ENCODE data around the gene SYNDIG1. TPM values are rescaled to one million over a fixed set of nuclear protein-coding genes. Genes with fewer than 3 reads are reported as not detected.

The SYNDIG1 gene
- polyA plus RNA-seq, 1 of the 3 experiments (the other 2 are of a cell fraction) = not detected

DNA sequence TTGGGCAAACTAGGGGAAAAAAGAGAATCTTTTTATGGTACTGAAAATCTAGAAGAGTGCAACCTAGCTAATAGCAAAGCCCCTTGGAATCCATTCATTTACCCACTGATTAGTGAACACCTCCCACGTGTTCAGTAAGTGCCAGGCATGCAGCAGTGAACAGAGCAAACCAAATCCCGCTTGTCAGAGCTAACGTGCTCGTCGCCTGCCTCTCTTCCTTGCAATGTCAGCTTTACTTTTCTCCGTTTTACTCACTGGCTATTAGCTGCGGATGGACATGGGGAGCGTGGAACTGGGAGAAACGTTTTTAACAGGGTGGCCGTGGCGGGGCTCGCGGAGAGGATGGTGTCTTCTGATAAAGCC, 120.4 kb downstream of the SYNDIG1 start (continued):
- TF ChIP-seq SMC3 (IDR thresholded peaks at IDR 0.05; ENCODE audit: low read depth, low read length) (no peak), CHD2 (IDR thresholded peaks at IDR 0.05; ENCODE audit: low read length, partially characterized antibody) (no peak), FOXJ3 (CRISPR knock-in tag; IDR thresholded peaks at IDR 0.05) (no peak)
- TF ChIP-seq, protein P1, sequence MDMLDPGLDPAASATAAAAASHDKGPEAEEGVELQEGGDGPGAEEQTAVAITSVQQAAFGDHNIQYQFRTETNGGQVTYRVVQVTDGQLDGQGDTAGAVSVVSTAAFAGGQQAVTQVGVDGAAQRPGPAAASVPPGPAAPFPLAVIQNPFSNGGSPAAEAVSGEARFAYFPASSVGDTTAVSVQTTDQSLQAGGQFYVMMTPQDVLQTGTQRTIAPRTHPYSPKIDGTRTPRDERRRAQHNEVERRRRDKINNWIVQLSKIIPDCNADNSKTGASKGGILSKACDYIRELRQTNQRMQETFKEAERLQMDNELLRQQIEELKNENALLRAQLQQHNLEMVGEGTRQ (IDR thresholded peaks at IDR 0.05; ENCODE audit: borderline replicate concordance, low read depth, low read length) = no peak

DNA sequence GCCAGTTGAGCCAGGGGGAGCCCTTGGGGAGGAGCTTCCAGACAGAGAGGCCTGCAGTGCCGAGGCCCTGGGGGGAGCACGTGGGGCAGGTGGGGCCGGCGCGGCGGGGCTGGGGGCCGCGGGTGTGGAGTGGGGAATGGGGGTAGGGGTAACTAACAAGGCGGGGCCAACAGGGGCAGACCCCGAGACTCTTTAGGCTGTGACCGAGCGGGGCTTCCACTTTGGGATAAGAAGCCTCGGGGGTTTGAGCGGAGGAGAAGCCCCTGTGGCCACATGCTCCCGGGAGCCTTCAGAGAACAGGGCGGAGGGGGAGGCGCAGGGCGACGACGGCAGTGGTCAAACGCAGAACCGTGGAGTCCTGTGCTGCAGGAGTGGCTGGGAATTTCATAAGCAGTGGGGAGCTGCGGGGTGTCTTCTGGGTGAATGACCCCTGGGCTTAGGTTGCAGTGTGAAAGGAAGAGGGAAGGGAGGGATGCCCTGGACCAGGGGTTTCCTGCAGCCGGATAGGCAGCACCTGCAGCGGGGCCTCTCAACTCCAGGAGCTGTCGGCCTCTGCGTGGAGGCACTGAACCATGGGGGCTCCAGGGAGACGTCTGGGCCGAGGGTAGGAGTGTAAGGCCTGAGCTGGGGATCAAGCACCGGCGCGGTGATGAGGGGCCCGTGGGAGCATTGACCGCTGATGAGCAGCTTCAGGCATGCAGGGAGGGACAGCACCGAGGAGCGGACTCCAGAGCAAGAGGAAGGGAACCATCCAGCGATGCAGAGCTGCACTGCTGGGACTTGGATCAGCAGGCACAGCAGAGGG, 121.0 kb downstream of the SYNDIG1 start:
- no peaks in the 10 kb centered on the region for H3K36me3 ChIP-seq (replicated peaks in 1 of 2; ENCODE audit: control insufficient read depth in 1 of 2, insufficient read depth in 2 of 2, low read length in 1 of 2)
- POLR2A ChIA-PET = no interaction called here

More for the DNA sequence above, 121.0 kb downstream of the SYNDIG1 start:
- H3K9me2 ChIP-seq = no peaks in the 10 kb centered on the region
- no peak overlapping the region for H3K4me2 ChIP-seq
- 62% methylated on average over 29 of the region's 37 CpGs for WGBS (ENCODE audit: low lambda C conversion rate)
- peaks cover 0 to 40% of the 10 kb centered on the region in 2 experiments; a peak in 2 of 4 replicates for H3K4me1 ChIP-seq (ENCODE audit: control insufficient read depth in 1 of 2, insufficient read depth in 2 of 2, low read depth in 1 of 2, low read length in 1 of 2)
- H2AFZ ChIP-seq (ENCODE audit: low read depth) = no peak overlapping the region
- CTCF ChIA-PET = no interaction called here
- no peak overlapping the region for H3K9ac ChIP-seq
- no peak overlapping the region for H3K27ac ChIP-seq (ENCODE audit: low read depth in 2 of 2, low read length in 1 of 2)
- no peaks in the 10 kb centered on the region for H3K9me3 ChIP-seq
- TF ChIP-seq, protein P2, sequence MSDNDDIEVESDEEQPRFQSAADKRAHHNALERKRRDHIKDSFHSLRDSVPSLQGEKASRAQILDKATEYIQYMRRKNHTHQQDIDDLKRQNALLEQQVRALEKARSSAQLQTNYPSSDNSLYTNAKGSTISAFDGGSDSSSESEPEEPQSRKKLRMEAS (IDR thresholded peaks at IDR 0.05; ENCODE audit: low read depth) = no peak
- no peak for TF ChIP-seq SIN3A (IDR thresholded peaks at IDR 0.05; ENCODE audit: borderline replicate concordance, low read depth, low read length)
- TF ChIP-seq NFIC (IDR thresholded peaks at IDR 0.05; ENCODE audit: borderline replicate concordance) = no peak
- TF ChIP-seq, protein P3, sequence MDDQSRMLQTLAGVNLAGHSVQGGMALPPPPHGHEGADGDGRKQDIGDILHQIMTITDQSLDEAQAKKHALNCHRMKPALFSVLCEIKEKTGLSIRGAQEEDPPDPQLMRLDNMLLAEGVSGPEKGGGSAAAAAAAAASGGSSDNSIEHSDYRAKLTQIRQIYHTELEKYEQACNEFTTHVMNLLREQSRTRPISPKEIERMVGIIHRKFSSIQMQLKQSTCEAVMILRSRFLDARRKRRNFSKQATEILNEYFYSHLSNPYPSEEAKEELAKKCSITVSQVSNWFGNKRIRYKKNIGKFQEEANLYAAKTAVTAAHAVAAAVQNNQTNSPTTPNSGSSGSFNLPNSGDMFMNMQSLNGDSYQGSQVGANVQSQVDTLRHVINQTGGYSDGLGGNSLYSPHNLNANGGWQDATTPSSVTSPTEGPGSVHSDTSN (IDR thresholded peaks at IDR 0.05) = no peak
- TF ChIP-seq, protein P4, sequence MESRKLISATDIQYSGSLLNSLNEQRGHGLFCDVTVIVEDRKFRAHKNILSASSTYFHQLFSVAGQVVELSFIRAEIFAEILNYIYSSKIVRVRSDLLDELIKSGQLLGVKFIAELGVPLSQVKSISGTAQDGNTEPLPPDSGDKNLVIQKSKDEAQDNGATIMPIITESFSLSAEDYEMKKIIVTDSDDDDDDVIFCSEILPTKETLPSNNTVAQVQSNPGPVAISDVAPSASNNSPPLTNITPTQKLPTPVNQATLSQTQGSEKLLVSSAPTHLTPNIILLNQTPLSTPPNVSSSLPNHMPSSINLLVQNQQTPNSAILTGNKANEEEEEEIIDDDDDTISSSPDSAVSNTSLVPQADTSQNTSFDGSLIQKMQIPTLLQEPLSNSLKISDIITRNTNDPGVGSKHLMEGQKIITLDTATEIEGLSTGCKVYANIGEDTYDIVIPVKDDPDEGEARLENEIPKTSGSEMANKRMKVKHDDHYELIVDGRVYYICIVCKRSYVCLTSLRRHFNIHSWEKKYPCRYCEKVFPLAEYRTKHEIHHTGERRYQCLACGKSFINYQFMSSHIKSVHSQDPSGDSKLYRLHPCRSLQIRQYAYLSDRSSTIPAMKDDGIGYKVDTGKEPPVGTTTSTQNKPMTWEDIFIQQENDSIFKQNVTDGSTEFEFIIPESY (IDR thresholded peaks at IDR 0.05; ENCODE audit: borderline replicate concordance, low read depth) = no peak
- TF ChIP-seq MEF2A (IDR thresholded peaks at IDR 0.05; ENCODE audit: borderline replicate concordance, low read depth) = no peak
- TF ChIP-seq GATA2 (CRISPR knock-in tag; IDR thresholded peaks at IDR 0.05) = no peak
- TF ChIP-seq FOXM1 (IDR thresholded peaks at IDR 0.05; ENCODE audit: low read depth) = no peak
- no peak for TF ChIP-seq CHD2 (IDR thresholded peaks at IDR 0.05; ENCODE audit: low read length, partially characterized antibody)
- peak; percentile 34 for DNase-seq
- no peaks in the 10 kb centered on the region for H3K27me3 ChIP-seq (ENCODE audit: insufficient read depth)
- H3K4me3 ChIP-seq (ENCODE audit: low read depth in 2 of 2, low read length in 1 of 2) = no peak overlapping the region
- H3F3A ChIP-seq (replicated peaks; ENCODE audit: insufficient read depth) = no peaks in the 10 kb centered on the region
- H4K20me1 ChIP-seq (ENCODE audit: insufficient read depth) = no peaks in the 10 kb centered on the region
- no peaks in the 10 kb centered on the region for H3K79me2 ChIP-seq (ENCODE audit: insufficient read depth)

Data from SK-N-SH (cell line).